ENCODE data around the gene TBC1D19. TPM values are rescaled to one million over a fixed set of nuclear protein-coding genes. Genes with fewer than 3 reads are reported as not detected.
"Not testable (repeated sequence)": the region's sequence is repeated elsewhere in the genome, so short reads cannot be mapped to it uniquely, and the experiment has no call there.

TBC1D19 gene
- total and polyA plus RNA-seq, 4 donors, result 14.2 to 81.6 (median 24.3) TPM

GRCh38 chr4:26692014-26692726 is 108.3 kb downstream of the TBC1D19 start:
- H3K36me3 ChIP-seq (ENCODE audit: control insufficient read depth, insufficient read depth, low read length), result no peaks in the 10 kb centered on the region

GRCh38 chr4:26694131-26694530 is 110.2 kb downstream of the TBC1D19 start:
- DNase-seq (ENCODE audit: low read depth in 4 of 6, low spot score in 6 of 6); H3K36me3 ChIP-seq (ENCODE audit: control insufficient read depth, insufficient read depth, low read length); H3K9me3 ChIP-seq (ENCODE audit: control insufficient read depth, insufficient read depth, low read length); H3K27me3 ChIP-seq (ENCODE audit: control insufficient read depth, insufficient read depth, low read length); H3K4me3 ChIP-seq (ENCODE audit: low read depth, low read length); H3K4me1 ChIP-seq (ENCODE audit: control insufficient read depth, insufficient read depth, low read length); H3K27ac ChIP-seq (ENCODE audit: low read depth, low read length): not testable (repeated sequence)
- 97% methylated on average over 13 of the region's 13 CpGs for WGBS (ENCODE audit: insufficient coverage)

More at GRCh38 chr4:26692014-26692726, 108.3 kb downstream of the TBC1D19 start:
- DNase-seq (ENCODE audit: low read depth in 4 of 6, low spot score in 6 of 6), result no peak
- Histone ChIP-seq H3K27me3 (ENCODE audit: control insufficient read depth, insufficient read depth, low read length) (no peaks in the 10 kb centered on the region), H3K4me3 (ENCODE audit: low read depth, low read length) (no peak overlapping the region), H3K9me3 (ENCODE audit: control insufficient read depth, insufficient read depth, low read length) (peaks cover 3% of the 10 kb centered on the region), H3K4me1 (ENCODE audit: control insufficient read depth, insufficient read depth, low read length) (no peaks in the 10 kb centered on the region), H3K27ac (ENCODE audit: low read depth, low read length) (no peak overlapping the region)
- WGBS (ENCODE audit: insufficient coverage), result 100% methylated on average over 2 of the region's 4 CpGs

GRCh38 chr4:26700110-26700509 is 116.2 kb downstream of the TBC1D19 start:
- H3K36me3 ChIP-seq (ENCODE audit: control insufficient read depth, insufficient read depth, low read length), result no peaks in the 10 kb centered on the region
- no CpG with 5 or more reads among the region's 1 CpG for WGBS (ENCODE audit: insufficient coverage)
- no peaks in the 10 kb centered on the region for H3K4me1 ChIP-seq (ENCODE audit: control insufficient read depth, insufficient read depth, low read length)
- no peak overlapping the region for H3K27ac ChIP-seq (ENCODE audit: low read depth, low read length)
- H3K9me3 ChIP-seq (ENCODE audit: control insufficient read depth, insufficient read depth, low read length), result no peaks in the 10 kb centered on the region
- no peaks in the 10 kb centered on the region for H3K27me3 ChIP-seq (ENCODE audit: control insufficient read depth, insufficient read depth, low read length)
- H3K4me3 ChIP-seq (ENCODE audit: low read depth, low read length), result no peak overlapping the region
- no peak for DNase-seq (ENCODE audit: low read depth in 4 of 6, low spot score in 6 of 6)

GRCh38 chr4:26701095-26701494 is 117.2 kb downstream of the TBC1D19 start:
- no peak overlapping the region for H3K4me3 ChIP-seq (ENCODE audit: low read depth, low read length)
- H3K27ac ChIP-seq (ENCODE audit: low read depth, low read length), result no peak overlapping the region
- DNase-seq (ENCODE audit: low read depth in 4 of 6, low spot score in 6 of 6), result no peak
- no peaks in the 10 kb centered on the region for H3K36me3 ChIP-seq (ENCODE audit: control insufficient read depth, insufficient read depth, low read length)
- no peaks in the 10 kb centered on the region for H3K4me1 ChIP-seq (ENCODE audit: control insufficient read depth, insufficient read depth, low read length)
- H3K27me3 ChIP-seq (ENCODE audit: control insufficient read depth, insufficient read depth, low read length), result no peaks in the 10 kb centered on the region
- H3K9me3 ChIP-seq (ENCODE audit: control insufficient read depth, insufficient read depth, low read length), result no peaks in the 10 kb centered on the region
- WGBS (ENCODE audit: insufficient coverage), result no CpG with 5 or more reads among the region's 2 CpGs

GRCh38 chr4:26701786-26702227 is 117.9 kb downstream of the TBC1D19 start:
- Histone ChIP-seq H3K27ac (ENCODE audit: low read depth, low read length) (no peak overlapping the region), H3K4me1 (ENCODE audit: control insufficient read depth, insufficient read depth, low read length) (no peaks in the 10 kb centered on the region), H3K36me3 (ENCODE audit: control insufficient read depth, insufficient read depth, low read length) (no peaks in the 10 kb centered on the region), H3K9me3 (ENCODE audit: control insufficient read depth, insufficient read depth, low read length) (no peaks in the 10 kb centered on the region), H3K4me3 (ENCODE audit: low read depth, low read length) (no peak overlapping the region), H3K27me3 (ENCODE audit: control insufficient read depth, insufficient read depth, low read length) (no peaks in the 10 kb centered on the region)
- DNase-seq (ENCODE audit: low read depth in 4 of 6, low spot score in 6 of 6), result no peak

- no peak for DNase-seq (ENCODE audit: low read depth in 4 of 6, low spot score in 6 of 6)
- WGBS (ENCODE audit: insufficient coverage), result no CpG with 5 or more reads among the region's 1 CpG
- H3K27ac ChIP-seq (ENCODE audit: low read depth, low read length), result no peak overlapping the region
- no peaks in the 10 kb centered on the region for H3K36me3 ChIP-seq (ENCODE audit: control insufficient read depth, insufficient read depth, low read length)
- H3K4me3 ChIP-seq (ENCODE audit: low read depth, low read length), result no peak overlapping the region
- no peaks in the 10 kb centered on the region for H3K4me1 ChIP-seq (ENCODE audit: control insufficient read depth, insufficient read depth, low read length)
- H3K9me3 ChIP-seq (ENCODE audit: control insufficient read depth, insufficient read depth, low read length), result peaks cover 5% of the 10 kb centered on the region
- H3K27me3 ChIP-seq (ENCODE audit: control insufficient read depth, insufficient read depth, low read length), result no peaks in the 10 kb centered on the region
Observed at GRCh38 chr4:26707342-26707741, 123.5 kb downstream of the TBC1D19 start.

- Histone ChIP-seq H3K4me1 (ENCODE audit: control insufficient read depth, insufficient read depth, low read length) (no peaks in the 10 kb centered on the region), H3K4me3 (ENCODE audit: low read depth, low read length) (no peak overlapping the region), H3K27ac (ENCODE audit: low read depth, low read length) (no peak overlapping the region), H3K27me3 (ENCODE audit: control insufficient read depth, insufficient read depth, low read length) (no peaks in the 10 kb centered on the region), H3K9me3 (ENCODE audit: control insufficient read depth, insufficient read depth, low read length) (peaks cover 5% of the 10 kb centered on the region), H3K36me3 (ENCODE audit: control insufficient read depth, insufficient read depth, low read length) (no peaks in the 10 kb centered on the region)
- no peak for DNase-seq (ENCODE audit: low read depth in 4 of 6, low spot score in 6 of 6)
- no CpG with 5 or more reads among the region's 2 CpGs for WGBS (ENCODE audit: insufficient coverage)
Observed at GRCh38 chr4:26709246-26709645, 125.4 kb downstream of the TBC1D19 start.

GRCh38 chr4:26713563-26714151 is 129.8 kb downstream of the TBC1D19 start:
- H3K36me3 ChIP-seq (ENCODE audit: control insufficient read depth, insufficient read depth, low read length), result no peaks in the 10 kb centered on the region
- H3K27me3 ChIP-seq (ENCODE audit: control insufficient read depth, insufficient read depth, low read length), result no peaks in the 10 kb centered on the region
- H3K9me3 ChIP-seq (ENCODE audit: control insufficient read depth, insufficient read depth, low read length), result no peaks in the 10 kb centered on the region
- WGBS (ENCODE audit: insufficient coverage), result no CpG with 5 or more reads among the region's 2 CpGs
- no peaks in the 10 kb centered on the region for H3K4me1 ChIP-seq (ENCODE audit: control insufficient read depth, insufficient read depth, low read length)
- H3K4me3 ChIP-seq (ENCODE audit: low read depth, low read length), result no peak overlapping the region
- no peak for DNase-seq (ENCODE audit: low read depth in 4 of 6, low spot score in 6 of 6)
- no peak overlapping the region for H3K27ac ChIP-seq (ENCODE audit: low read depth, low read length)

GRCh38 chr4:26715636-26716242 is 131.9 kb downstream of the TBC1D19 start:
- WGBS (ENCODE audit: insufficient coverage), result 100% methylated on average over 1 of the region's 1 CpG

GRCh38 chr4:26717332-26717731 is 133.4 kb downstream of the TBC1D19 start:
- no peaks in the 10 kb centered on the region for H3K36me3 ChIP-seq (ENCODE audit: control insufficient read depth, insufficient read depth, low read length)
- 91% methylated on average over 2 of the region's 2 CpGs for WGBS (ENCODE audit: insufficient coverage)
- H3K27me3 ChIP-seq (ENCODE audit: control insufficient read depth, insufficient read depth, low read length), result no peaks in the 10 kb centered on the region
- H3K4me3 ChIP-seq (ENCODE audit: low read depth, low read length), result no peak overlapping the region
- H3K9me3 ChIP-seq (ENCODE audit: control insufficient read depth, insufficient read depth, low read length), result no peaks in the 10 kb centered on the region
- DNase-seq (ENCODE audit: low read depth in 4 of 6, low spot score in 6 of 6), result no peak
- H3K27ac ChIP-seq (ENCODE audit: low read depth, low read length), result no peak overlapping the region
- no peaks in the 10 kb centered on the region for H3K4me1 ChIP-seq (ENCODE audit: control insufficient read depth, insufficient read depth, low read length)

More at GRCh38 chr4:26715636-26716242, 131.9 kb downstream of the TBC1D19 start:
- Histone ChIP-seq H3K27me3 (ENCODE audit: control insufficient read depth, insufficient read depth, low read length) (no peaks in the 10 kb centered on the region), H3K9me3 (ENCODE audit: control insufficient read depth, insufficient read depth, low read length) (no peaks in the 10 kb centered on the region), H3K4me1 (ENCODE audit: control insufficient read depth, insufficient read depth, low read length) (no peaks in the 10 kb centered on the region), H3K27ac (ENCODE audit: low read depth, low read length) (no peak overlapping the region), H3K36me3 (ENCODE audit: control insufficient read depth, insufficient read depth, low read length) (no peaks in the 10 kb centered on the region), H3K4me3 (ENCODE audit: low read depth, low read length) (no peak overlapping the region)
- DNase-seq (ENCODE audit: low read depth in 4 of 6, low spot score in 6 of 6), result no peak
